DOHH2 (cell line): ENCODE results near the gene GDI1.
A peak's percentile ranks its signal among the peaks of the same experiment; 100 is the strongest.

Experiments used
- H3F3A ChIP-seq: fragments of 200-600 bp; sonication (generic), shearing (Covaris generic); 2 replicates; pipeline ENCODE4 v1.6.0; 2016; ENCODE audit warnings: antibody characterized with exemption, mild to moderate bottlenecking; ENCODE audit not compliant: control insufficient read depth, insufficient read depth
- H3K27ac ChIP-seq: fragments of 200-600 bp; sonication (generic); 2 replicates; pipeline ENCODE4 v1.5.1; 2014; ENCODE audit warnings: low read depth, mild to moderate bottlenecking, low read length, moderate library complexity
- H3K27me3 ChIP-seq: fragments of 200-600 bp; sonication (generic); 2 replicates; pipeline ENCODE4 v1.6.1; 2014; ENCODE audit warnings: mild to moderate bottlenecking, low read length, mixed read lengths; ENCODE audit not compliant: control insufficient read depth
- H3K36me3 ChIP-seq: fragments of 200-600 bp; sonication (generic); 2 replicates; pipeline ENCODE4 v1.6.1; 2014; ENCODE audit warnings: mild to moderate bottlenecking, low read length, moderate library complexity, mixed read lengths; ENCODE audit not compliant: control insufficient read depth
- H3K4me1 ChIP-seq: fragments of 200-600 bp; sonication (generic); 2 replicates; pipeline ENCODE4 v1.6.1; 2014; ENCODE audit warnings: mild to moderate bottlenecking, low read length, mixed read lengths; ENCODE audit not compliant: control insufficient read depth
- H3K4me2 ChIP-seq: fragments of 200-600 bp; sonication (generic); 2 replicates; pipeline ENCODE4 v1.6.0; 2014; ENCODE audit warnings: mild to moderate bottlenecking, low read length, moderate library complexity
- H3K4me3 ChIP-seq: fragments of 200-600 bp; sonication (generic); 2 replicates; pipeline ENCODE4 v1.5.1; 2014; ENCODE audit warnings: mild to moderate bottlenecking, low read length, mixed read lengths
- H3K79me2 ChIP-seq: fragments of 200-600 bp; sonication (generic); 2 replicates; pipeline ENCODE4 v1.6.1; 2014; ENCODE audit warnings: mild to moderate bottlenecking, low read length, mixed read lengths; ENCODE audit not compliant: control insufficient read depth
- H3K9me2 ChIP-seq: fragments of 200-600 bp; sonication (generic); replicated peaks from 2 replicates; pipeline ENCODE4 v1.6.1; 2014; ENCODE audit warnings: mild to moderate bottlenecking, low read length, mixed read lengths; ENCODE audit not compliant: control insufficient read depth
- H3K9me3 ChIP-seq: fragments of 200-600 bp; sonication (generic); 2 replicates; pipeline ENCODE4 v1.6.1; 2014; ENCODE audit warnings: antibody characterized with exemption, low read length, mixed read lengths; ENCODE audit not compliant: control insufficient read depth, insufficient read depth
- H4K20me1 ChIP-seq: fragments of 200-600 bp; sonication (generic); 2 replicates; pipeline ENCODE4 v1.6.0; 2014; ENCODE audit warnings: low read depth, mild to moderate bottlenecking, antibody characterized with exemption, low read length, moderate library complexity; ENCODE audit not compliant: control insufficient read depth, insufficient read depth
- EZH2phosphoT487 ChIP-seq: fragments of 200-600 bp; sonication (generic); IDR thresholded peaks from 2 replicates; pipeline ENCODE4 v1.6.1; 2017; ENCODE audit warnings: borderline replicate concordance, mild to moderate bottlenecking, antibody characterized with exemption, low read length, moderate library complexity, mixed read lengths
- TF ChIP-seq, protein P1 (sequence below): fragments of 200-600 bp; sonication (generic); IDR thresholded peaks from one replicate; pipeline ENCODE4 v1.5.1; 2014; ENCODE audit warnings: antibody characterized with exemption, mild to moderate bottlenecking, low read depth, low read length; ENCODE audit not compliant: poor library complexity, severe bottlenecking

Gene GDI1

DNA sequence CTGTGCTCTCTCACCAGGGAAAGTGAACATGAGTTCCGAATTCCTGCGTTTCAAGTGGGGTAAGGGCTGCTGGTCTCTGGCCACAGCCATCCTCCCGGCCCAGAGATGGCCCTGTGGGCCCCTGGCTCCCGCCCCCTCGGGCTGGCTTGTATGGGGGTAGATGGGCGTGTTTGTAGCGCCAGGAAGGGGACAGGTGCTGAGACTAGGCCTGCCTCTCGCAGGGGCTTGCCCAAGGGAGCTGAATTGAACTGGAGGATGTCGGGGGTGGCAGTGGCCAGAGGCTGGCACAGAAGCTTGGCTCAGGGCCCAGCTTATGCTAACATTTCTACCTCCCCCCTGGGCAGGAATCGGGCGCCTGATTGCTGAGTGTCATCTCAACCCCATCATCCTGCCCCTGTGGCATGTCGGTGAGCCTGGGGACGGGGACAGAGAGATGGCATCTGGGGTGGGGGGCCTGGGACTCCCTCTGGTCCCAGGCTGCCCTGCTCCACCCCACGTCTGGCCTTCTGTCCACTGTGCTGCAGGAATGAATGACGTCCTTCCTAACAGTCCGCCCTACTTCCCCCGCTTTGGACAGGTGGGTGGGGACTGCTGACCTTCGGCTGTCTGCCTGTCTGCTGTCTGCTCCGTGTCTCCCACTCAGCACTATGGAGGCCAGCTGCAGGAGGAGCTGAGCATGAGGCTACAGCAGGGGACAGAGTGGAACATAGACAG, 17.1 kb upstream of the GDI1 start:
- H3K4me1 ChIP-seq, result no peaks in the 10 kb centered on the region
- no peaks in the 10 kb centered on the region for H3F3A ChIP-seq
- H3K27ac ChIP-seq, result no peak overlapping the region
- H3K27me3 ChIP-seq, result no peaks in the 10 kb centered on the region
- H4K20me1 ChIP-seq, result no peaks in the 10 kb centered on the region
- H3K4me3 ChIP-seq, result no peak overlapping the region
- no peaks in the 10 kb centered on the region for H3K9me2 ChIP-seq
- no peak for TF ChIP-seq EZH2phosphoT487
- TF ChIP-seq, protein P1, sequence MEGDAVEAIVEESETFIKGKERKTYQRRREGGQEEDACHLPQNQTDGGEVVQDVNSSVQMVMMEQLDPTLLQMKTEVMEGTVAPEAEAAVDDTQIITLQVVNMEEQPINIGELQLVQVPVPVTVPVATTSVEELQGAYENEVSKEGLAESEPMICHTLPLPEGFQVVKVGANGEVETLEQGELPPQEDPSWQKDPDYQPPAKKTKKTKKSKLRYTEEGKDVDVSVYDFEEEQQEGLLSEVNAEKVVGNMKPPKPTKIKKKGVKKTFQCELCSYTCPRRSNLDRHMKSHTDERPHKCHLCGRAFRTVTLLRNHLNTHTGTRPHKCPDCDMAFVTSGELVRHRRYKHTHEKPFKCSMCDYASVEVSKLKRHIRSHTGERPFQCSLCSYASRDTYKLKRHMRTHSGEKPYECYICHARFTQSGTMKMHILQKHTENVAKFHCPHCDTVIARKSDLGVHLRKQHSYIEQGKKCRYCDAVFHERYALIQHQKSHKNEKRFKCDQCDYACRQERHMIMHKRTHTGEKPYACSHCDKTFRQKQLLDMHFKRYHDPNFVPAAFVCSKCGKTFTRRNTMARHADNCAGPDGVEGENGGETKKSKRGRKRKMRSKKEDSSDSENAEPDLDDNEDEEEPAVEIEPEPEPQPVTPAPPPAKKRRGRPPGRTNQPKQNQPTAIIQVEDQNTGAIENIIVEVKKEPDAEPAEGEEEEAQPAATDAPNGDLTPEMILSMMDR, result no peak
- no peaks in the 10 kb centered on the region for H3K9me3 ChIP-seq
- H3K36me3 ChIP-seq, result no peaks in the 10 kb centered on the region
- H3K79me2 ChIP-seq, result no peaks in the 10 kb centered on the region
- no peak overlapping the region for H3K4me2 ChIP-seq

DNA sequence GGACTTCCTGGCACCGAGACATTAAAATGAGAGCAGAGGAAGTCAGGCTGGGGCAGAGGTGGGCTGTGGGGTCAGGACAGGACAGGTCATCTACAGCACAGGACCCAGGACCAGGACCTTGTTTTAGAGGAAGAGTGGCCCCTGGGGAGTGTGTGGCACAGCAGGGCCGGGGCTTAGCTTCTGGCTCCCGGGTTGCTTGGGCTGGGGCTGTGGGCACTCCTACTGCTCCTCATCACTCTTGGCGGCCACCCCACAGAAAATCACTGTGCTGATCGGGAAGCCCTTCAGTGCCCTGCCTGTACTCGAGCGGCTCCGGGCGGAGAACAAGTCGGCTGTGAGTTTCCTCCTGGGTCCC, 16.6 kb upstream of the GDI1 start:
- no peaks in the 10 kb centered on the region for H3K4me1 ChIP-seq
- no peaks in the 10 kb centered on the region for H3K9me2 ChIP-seq
- H3K36me3 ChIP-seq, result no peaks in the 10 kb centered on the region
- H3K79me2 ChIP-seq, result no peaks in the 10 kb centered on the region
- no peak overlapping the region for H3K27ac ChIP-seq
- H3F3A ChIP-seq, result no peaks in the 10 kb centered on the region
- H3K27me3 ChIP-seq, result no peaks in the 10 kb centered on the region
- no peak overlapping the region for H3K4me2 ChIP-seq
- no peak overlapping the region for H3K4me3 ChIP-seq
- no peaks in the 10 kb centered on the region for H4K20me1 ChIP-seq
- no peak for TF ChIP-seq EZH2phosphoT487
- TF ChIP-seq, protein P1, result no peak
- no peaks in the 10 kb centered on the region for H3K9me3 ChIP-seq

GRCh38 chrX:154426916-154427770, 9.8 kb upstream of the GDI1 start:
- H3K27ac ChIP-seq, result no peak overlapping the region
- peak overlapping the region; percentile 87 for H3K4me2 ChIP-seq
- H3K9me2 ChIP-seq, result no peaks in the 10 kb centered on the region
- no peak for TF ChIP-seq EZH2phosphoT487
- TF ChIP-seq, protein P1, result no peak
- peaks cover 25% of the 10 kb centered on the region for H3K79me2 ChIP-seq
- H3K9me3 ChIP-seq, result no peaks in the 10 kb centered on the region
- peak overlapping the region; percentile 84 for H3K4me3 ChIP-seq
- peaks cover 17% of the 10 kb centered on the region for H3K4me1 ChIP-seq
- H3K27me3 ChIP-seq, result no peaks in the 10 kb centered on the region
- no peaks in the 10 kb centered on the region for H3F3A ChIP-seq
- H3K36me3 ChIP-seq, result no peaks in the 10 kb centered on the region; the same call in 1 of the 2 replicates
- H4K20me1 ChIP-seq, result no peaks in the 10 kb centered on the region
